ENCODE results near the gene ATP6V1B1. TPM values are rescaled to one million over a fixed set of nuclear protein-coding genes. Genes with fewer than 3 reads are reported as not detected.

ATP6V1B1 gene
- total and polyA plus RNA-seq, 2 of the 4 experiments (the other 2 are of a cell fraction), result 1.3 TPM; not detected in 1

DNA sequence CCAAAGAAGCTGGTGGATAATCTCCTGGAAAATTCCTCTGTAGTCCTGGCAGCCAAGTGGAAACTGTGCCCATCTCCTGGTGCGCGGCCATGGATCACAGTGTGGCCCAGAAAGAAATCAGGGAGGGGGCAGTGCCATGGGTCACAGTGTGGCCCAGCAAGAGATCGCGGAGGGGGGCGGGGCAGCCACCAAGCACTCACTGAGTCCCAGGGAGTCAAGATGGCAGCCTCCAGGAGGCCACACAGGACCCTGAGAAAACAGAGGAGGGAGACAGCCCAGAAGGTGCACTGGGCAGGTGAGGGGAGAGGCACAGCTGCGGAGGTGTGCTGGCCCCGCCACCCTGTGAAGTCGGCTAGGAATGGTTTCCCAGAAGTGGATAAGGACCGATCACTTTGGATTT, 8.1 kb upstream of the ATP6V1B1 start:
- Histone ChIP-seq H3K36me3 (ENCODE audit: control insufficient read depth, insufficient read depth, low read length) (no peaks in the 10 kb centered on the region; the same call in 1 of the 2 replicates), H2AK5ac (ENCODE audit: low read depth, low read length) (no peak overlapping the region), H3K23ac (ENCODE audit: low read depth, low read length) (no peak overlapping the region), H3K14ac (replicated peaks; ENCODE audit: low read depth, low read length) (no peak overlapping the region), H4K5ac (ENCODE audit: low read depth, low read length) (no peak overlapping the region), H3K56ac (ENCODE audit: extremely low read depth, insufficient read depth, low read length) (no peak overlapping the region), H3K18ac (ENCODE audit: low read depth, low read length) (no peak overlapping the region), H2BK20ac (ENCODE audit: low read depth, low read length) (no peak overlapping the region), H4K8ac (ENCODE audit: low read depth in 2 of 2, low read length in 2 of 2) (no peak overlapping the region), H2BK15ac (ENCODE audit: low read depth, low read length) (no peak overlapping the region), H2BK5ac (ENCODE audit: low read depth, low read length, poor library complexity, severe bottlenecking) (no peak overlapping the region), H3K4me2 (ENCODE audit: low read depth, low read length) (no peak overlapping the region), H3K4ac (ENCODE audit: low read depth, low read length) (no peak overlapping the region), H3K4me3 (ENCODE audit: insufficient read depth, low read depth, low read length) (no peak overlapping the region), H3K27me3 (ENCODE audit: control insufficient read depth, insufficient read depth, low read length) (no peaks in the 10 kb centered on the region; the same call in 1 of the 2 replicates), H3K9ac (ENCODE audit: low read depth, low read length) (no peak overlapping the region), H4K20me1 (ENCODE audit: insufficient read depth, low read length) (no peaks in the 10 kb centered on the region), H3K79me1 (ENCODE audit: low read depth in 1 of 2, low read length in 2 of 2) (no peaks in the 10 kb centered on the region), H2AK9ac (replicated peaks; ENCODE audit: low read depth, low read length, poor library complexity) (no peak overlapping the region), H2BK120ac (ENCODE audit: low read depth, low read length) (no peak overlapping the region), H3K4me1 (ENCODE audit: control insufficient read depth, insufficient read depth, low read length) (no peaks in the 10 kb centered on the region), H3K9me1 (ENCODE audit: insufficient read depth, low read length) (no peaks in the 10 kb centered on the region), H3K27ac (ENCODE audit: insufficient read depth, low read length) (no peak overlapping the region), H3K9me3 (ENCODE audit: control insufficient read depth, insufficient read depth, low read length) (no peaks in the 10 kb centered on the region), H2AFZ (replicated peaks; ENCODE audit: low read length, poor library complexity) (no peak overlapping the region), H4K91ac (ENCODE audit: insufficient read depth, low read depth, low read length) (no peak overlapping the region)
- CTCF ChIA-PET, result no interaction called here
- no peak for DNase-seq
- POLR2A ChIA-PET (ENCODE audit: unreplicated experiment), result no interaction called here
- in situ Hi-C loops (cut with MboI; ENCODE audit: low sequenced_read_pairs) (no loop called here), dilution Hi-C loops (cut with HindIII; ENCODE audit: low sequenced_read_pairs, unreplicated experiment) (no loop called here), intact Hi-C loops (cut with micrococcal nuclease) (no loop called here)
- TF ChIP-seq, protein P1, sequence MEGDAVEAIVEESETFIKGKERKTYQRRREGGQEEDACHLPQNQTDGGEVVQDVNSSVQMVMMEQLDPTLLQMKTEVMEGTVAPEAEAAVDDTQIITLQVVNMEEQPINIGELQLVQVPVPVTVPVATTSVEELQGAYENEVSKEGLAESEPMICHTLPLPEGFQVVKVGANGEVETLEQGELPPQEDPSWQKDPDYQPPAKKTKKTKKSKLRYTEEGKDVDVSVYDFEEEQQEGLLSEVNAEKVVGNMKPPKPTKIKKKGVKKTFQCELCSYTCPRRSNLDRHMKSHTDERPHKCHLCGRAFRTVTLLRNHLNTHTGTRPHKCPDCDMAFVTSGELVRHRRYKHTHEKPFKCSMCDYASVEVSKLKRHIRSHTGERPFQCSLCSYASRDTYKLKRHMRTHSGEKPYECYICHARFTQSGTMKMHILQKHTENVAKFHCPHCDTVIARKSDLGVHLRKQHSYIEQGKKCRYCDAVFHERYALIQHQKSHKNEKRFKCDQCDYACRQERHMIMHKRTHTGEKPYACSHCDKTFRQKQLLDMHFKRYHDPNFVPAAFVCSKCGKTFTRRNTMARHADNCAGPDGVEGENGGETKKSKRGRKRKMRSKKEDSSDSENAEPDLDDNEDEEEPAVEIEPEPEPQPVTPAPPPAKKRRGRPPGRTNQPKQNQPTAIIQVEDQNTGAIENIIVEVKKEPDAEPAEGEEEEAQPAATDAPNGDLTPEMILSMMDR (conservative IDR thresholded peaks at IDR 0.05; ENCODE audit: low read depth, low read length), result no peak
- no peak for TF ChIP-seq POLR2A (IDR thresholded peaks at IDR 0.05; ENCODE audit: low read depth, low read length)
- TF ChIP-seq, protein P2, sequence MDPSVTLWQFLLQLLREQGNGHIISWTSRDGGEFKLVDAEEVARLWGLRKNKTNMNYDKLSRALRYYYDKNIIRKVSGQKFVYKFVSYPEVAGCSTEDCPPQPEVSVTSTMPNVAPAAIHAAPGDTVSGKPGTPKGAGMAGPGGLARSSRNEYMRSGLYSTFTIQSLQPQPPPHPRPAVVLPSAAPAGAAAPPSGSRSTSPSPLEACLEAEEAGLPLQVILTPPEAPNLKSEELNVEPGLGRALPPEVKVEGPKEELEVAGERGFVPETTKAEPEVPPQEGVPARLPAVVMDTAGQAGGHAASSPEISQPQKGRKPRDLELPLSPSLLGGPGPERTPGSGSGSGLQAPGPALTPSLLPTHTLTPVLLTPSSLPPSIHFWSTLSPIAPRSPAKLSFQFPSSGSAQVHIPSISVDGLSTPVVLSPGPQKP (IDR thresholded peaks at IDR 0.05; ENCODE audit: borderline replicate concordance, low read depth, low read length), result no peak
- no peak for TF ChIP-seq FOS (IDR thresholded peaks at IDR 0.05; ENCODE audit: low read depth, low read length)
- no peak for TF ChIP-seq CHD1 (IDR thresholded peaks at IDR 0.05; ENCODE audit: low read depth, low read length)
- TF ChIP-seq CEBPB (IDR thresholded peaks at IDR 0.05; ENCODE audit: low read depth, low read length), result no peak
- ATAC-seq (ENCODE audit: low read depth), result no peak
- 85% methylated on average over 6 of the region's 9 CpGs; no CpG with 5 or more reads in 1 of the 2 experiments for WGBS, 2 experiments (ENCODE audit: extremely low coverage in 2 of 2, insufficient read length in 1 of 2)
- BruUV-seq (replicated peaks), result no TSS peak

Data from IMR-90 (cell line).